Caki2 (cell line): ENCODE measurements around the gene TNNC2. TPM values are rescaled to one million over a fixed set of nuclear protein-coding genes. Genes with fewer than 3 reads are reported as not detected.
"Not testable (repeated sequence)": the region's sequence is repeated elsewhere in the genome, so short reads cannot be mapped to it uniquely, and the experiment has no call there.

Experiments
- DNase-seq: peaks from one replicate; pipeline ENCODE4 v3.0.0-alpha.2; 2015; ENCODE audit warnings: low read depth
- in situ Hi-C: cut with HindIII; loops from 2 replicates; pipeline ENCODE4 v1.10.0; 2016; ENCODE audit warnings: low sequenced_read_pairs, low pct_unique_long_range_greater_than_20kb, mixed read lengths
- total RNA-seq: library from RNA; depleted of rRNA; stranded (reverse); fragments of >200 nt; shearing (Covaris generic); gene quantifications from 2 replicates; pipeline ENCODE4 v1.2.3, GENCODE V29; 2014; ENCODE audit warnings: low replicate concordance; rRNA removed

The TNNC2 gene
- total RNA-seq, 1 experiment from 2014 or later: not detected

GRCh38 chr20:45797955-45798354, 29.2 kb downstream of the TNNC2 start:
- DNase-seq, in situ Hi-C loops: not testable (repeated sequence)

GRCh38 chr20:45797510-45797909, 29.6 kb downstream of the TNNC2 start:
- in situ Hi-C loops: not testable (repeated sequence)

GRCh38 chr20:45796337-45797065, 30.6 kb downstream of the TNNC2 start:
- no peak for DNase-seq
- in situ Hi-C loops: no loop called here

More at GRCh38 chr20:45797510-45797909, 29.6 kb downstream of the TNNC2 start:
- DNase-seq: not testable (repeated sequence)

GRCh38 chr20:45792317-45793118, 34.6 kb downstream of the TNNC2 start:
- in situ Hi-C loops: no loop called here
- DNase-seq: no peak

- in situ Hi-C loops: no loop called here
- no peak for DNase-seq
Observed at GRCh38 chr20:45788351-45788750, 38.8 kb downstream of the TNNC2 start.

GRCh38 chr20:45783656-45784294, 43.3 kb downstream of the TNNC2 start:
- in situ Hi-C loops: no loop called here
- no peak for DNase-seq

GRCh38 chr20:45782890-45783289, 44.2 kb downstream of the TNNC2 start:
- in situ Hi-C loops: no loop called here
- DNase-seq: peak; percentile 83

- in situ Hi-C loops: no loop called here
Observed at GRCh38 chr20:45781391-45781931, 45.7 kb downstream of the TNNC2 start.

GRCh38 chr20:45780159-45780558, 47.0 kb downstream of the TNNC2 start:
- in situ Hi-C loops: no loop called here
- no peak for DNase-seq

More at GRCh38 chr20:45781391-45781931, 45.7 kb downstream of the TNNC2 start:
- DNase-seq: peak; percentile 96

- peak; percentile 100 for DNase-seq
- in situ Hi-C loops: no loop called here
Observed at GRCh38 chr20:45779011-45779915, 47.8 kb downstream of the TNNC2 start.

GRCh38 chr20:45776931-45777330, 50.2 kb downstream of the TNNC2 start:
- in situ Hi-C loops: no loop called here
- DNase-seq: no peak

- DNase-seq: no peak
- in situ Hi-C loops: no loop called here
Observed at GRCh38 chr20:45775411-45775810, 51.7 kb downstream of the TNNC2 start.

- in situ Hi-C loops: no loop called here
- DNase-seq: no peak
Observed at GRCh38 chr20:45774945-45775344, 52.2 kb downstream of the TNNC2 start.

Other genes starting within 250 kb of the TNNC2 start
- not detected in 2 replicates for gene WFDC8, start 248.0 kb downstream of the TNNC2 start, total RNA-seq
- not detected in 2 replicates for gene WFDC10A, start 197.6 kb downstream of the TNNC2 start, total RNA-seq
- not detected in 2 replicates for gene WFDC9, start 196.0 kb downstream of the TNNC2 start, total RNA-seq
- not detected in 2 replicates for gene WFDC11, start 157.1 kb downstream of the TNNC2 start, total RNA-seq
- not detected in 2 replicates for gene WFDC13, start 125.3 kb downstream of the TNNC2 start, total RNA-seq
- gene WFDC10B, start 122.3 kb downstream of the TNNC2 start, total RNA-seq: not detected in 2 replicates
- gene SPINT4, start 105.0 kb downstream of the TNNC2 start, total RNA-seq: not detected in 2 replicates
- gene WFDC3, start 35.4 kb downstream of the TNNC2 start, total RNA-seq: not detected in 2 replicates
- 74.3 and 111 TPM in 2 replicates for gene DNTTIP1, start 35.4 kb downstream of the TNNC2 start, total RNA-seq
- 112 and 164 TPM in 2 replicates for gene UBE2C, start 14.7 kb downstream of the TNNC2 start, total RNA-seq
- 72.8 and 87.6 TPM in 2 replicates for gene SNX21, start 6.5 kb upstream of the TNNC2 start, total RNA-seq
- gene ACOT8, start 30.1 kb upstream of the TNNC2 start, total RNA-seq: 43.3 and 48.7 TPM in 2 replicates
- gene ZSWIM3, start 30.3 kb upstream of the TNNC2 start, total RNA-seq: 4.3 and 5.8 TPM in 2 replicates
- 6.3 and 9.8 TPM in 2 replicates for gene ZSWIM1, start 53.9 kb upstream of the TNNC2 start, total RNA-seq
- 0.43 TPM in 1 of 2 replicates, not detected in the other for gene SPATA25, start 60.3 kb upstream of the TNNC2 start, total RNA-seq
- gene NEURL2, start 63.9 kb upstream of the TNNC2 start, total RNA-seq: 3.4 and 5.2 TPM in 2 replicates
- 96.4 and 123 TPM in 2 replicates for gene CTSA, start 64.0 kb upstream of the TNNC2 start, total RNA-seq
- 6.5 and 9.1 TPM in 2 replicates for gene PLTP, start 84.8 kb upstream of the TNNC2 start, total RNA-seq
- 5.2 and 14.2 TPM in 2 replicates for gene PCIF1, start 107.4 kb upstream of the TNNC2 start, total RNA-seq
- gene ZNF335, start 144.9 kb upstream of the TNNC2 start, total RNA-seq: 4.8 and 5.4 TPM in 2 replicates
- gene MMP9, start 181.6 kb upstream of the TNNC2 start, total RNA-seq: 0.06 and 0.07 TPM in 2 replicates
- gene SLC12A5, start 201.9 kb upstream of the TNNC2 start, total RNA-seq: 7.9 TPM in 1 of 2 replicates, not detected in the other